A204.1 (cell line): ENCODE results near the gene CLDN2.

Source experiments
- FAIRE-seq: peaks from 2 replicates; lab custom pipeline; 2012; peaks lifted over from hg19 to GRCh38; lab: Jason Lieb, UNC

CLDN2 gene

GRCh38 chrX:106921637-106922036, 1.4 kb downstream of the CLDN2 start:
- no peak for FAIRE-seq

GRCh38 chrX:106927023-106927422, 6.8 kb downstream of the CLDN2 start:
- FAIRE-seq = no peak

GRCh38 chrX:106927700-106928099, 7.5 kb downstream of the CLDN2 start:
- no peak for FAIRE-seq

GRCh38 chrX:106928227-106928626, 8.0 kb downstream of the CLDN2 start:
- no peak for FAIRE-seq

GRCh38 chrX:106931831-106932491, 11.8 kb downstream of the CLDN2 start:
- no peak for FAIRE-seq

GRCh38 chrX:106932492-106932923, 12.3 kb downstream of the CLDN2 start:
- FAIRE-seq = no peak

- FAIRE-seq = no peak
Observed at GRCh38 chrX:106932960-106933537, 12.8 kb downstream of the CLDN2 start.

GRCh38 chrX:106933538-106933961, 13.3 kb downstream of the CLDN2 start:
- FAIRE-seq = no peak

- FAIRE-seq = no peak
Observed at GRCh38 chrX:106935175-106935574, 15.0 kb downstream of the CLDN2 start.

GRCh38 chrX:106936246-106936645, 16.0 kb downstream of the CLDN2 start:
- no peak for FAIRE-seq

GRCh38 chrX:106939566-106939965, 19.4 kb downstream of the CLDN2 start:
- no peak for FAIRE-seq

- no peak for FAIRE-seq
Observed at GRCh38 chrX:106940068-106940467, 19.9 kb downstream of the CLDN2 start.

- no peak for FAIRE-seq
Observed at GRCh38 chrX:106946464-106946863, 26.3 kb downstream of the CLDN2 start.

- no peak for FAIRE-seq
Observed at GRCh38 chrX:106948641-106949040, 28.4 kb downstream of the CLDN2 start.

- FAIRE-seq = no peak
Observed at GRCh38 chrX:106949366-106949765, 29.2 kb downstream of the CLDN2 start.

- no peak for FAIRE-seq
Observed at GRCh38 chrX:106950381-106950780, 30.2 kb downstream of the CLDN2 start.

- FAIRE-seq = no peak
Observed at GRCh38 chrX:106951230-106951629, 31.0 kb downstream of the CLDN2 start.

GRCh38 chrX:106952089-106952488, 31.9 kb downstream of the CLDN2 start:
- FAIRE-seq = no peak

GRCh38 chrX:106952538-106952937, 32.3 kb downstream of the CLDN2 start:
- no peak for FAIRE-seq

- peak; percentile 96 for FAIRE-seq
Observed at GRCh38 chrX:106952988-106953387, 32.8 kb downstream of the CLDN2 start.

GRCh38 chrX:106954041-106954440, 33.8 kb downstream of the CLDN2 start:
- no peak for FAIRE-seq

GRCh38 chrX:106955004-106955772, 35.0 kb downstream of the CLDN2 start:
- no peak for FAIRE-seq

GRCh38 chrX:106957856-106958255, 37.7 kb downstream of the CLDN2 start:
- FAIRE-seq = no peak
